SK-N-SH (cell line): ENCODE measurements around the gene TIMD4. TPM values are rescaled to one million over a fixed set of nuclear protein-coding genes. Genes with fewer than 3 reads are reported as not detected.

Experiments used
- CTCF ChIA-PET: fragments of 300-600, 350-600 bp; formaldehyde crosslinking; extraction: SDS; loops from one replicate; lab custom pipeline; 2021; lab: Yijun Ruan, JAX
- POLR2A ChIA-PET: fragments of 350-600 bp; sonication (Branson Sonifier 250); formaldehyde crosslinking; extraction: SDS; loops from one replicate; lab custom pipeline; 2020; ENCODE audit warnings: antibody characterized with exemption, inconsistent platforms; lab: Yijun Ruan, JAX
- DNase-seq: peaks from one replicate; pipeline ENCODE4 v3.0.0; 2012
- H2AFZ ChIP-seq: fragments of 200-600 bp; sonication (generic); 2 replicates; pipeline ENCODE4 v1.8.1; 2016; ENCODE audit warnings: antibody characterized with exemption, mild to moderate bottlenecking, low read depth
- H3F3A ChIP-seq: fragments of 200-600 bp; sonication (generic); replicated peaks from 2 replicates; pipeline ENCODE3; 2016; ENCODE audit warnings: antibody characterized with exemption, mild to moderate bottlenecking; ENCODE audit not compliant: insufficient read depth
- H3K27ac ChIP-seq, 2 experiments: fragments of 200-500 bp in 1 of 2; fragments of 200-600 bp in 1 of 2; sonication (Bioruptor generic) in 1 of 2; sonication (generic), shearing (Covaris generic) in 1 of 2; 2 replicates each; pipeline versions ENCODE4 v1.5.1 to v1.6.1; 2014 to 2016; ENCODE audit warnings: low read depth in 2 of 2, inconsistent platforms in 1 of 2, low read length in 1 of 2, mild to moderate bottlenecking in 1 of 2, mixed read lengths in 1 of 2
- H3K27me3 ChIP-seq: fragments of 200-600 bp; sonication (generic), shearing (Covaris generic); 2 replicates; pipeline ENCODE4 v1.6.1; 2016; ENCODE audit warnings: mixed run types; ENCODE audit not compliant: insufficient read depth
- H3K36me3 ChIP-seq, 2 experiments: fragments of 200-500 bp in 1 of 2; fragments of 200-600 bp in 1 of 2; sonication (Bioruptor generic) in 1 of 2; sonication (generic) in 1 of 2; replicated peaks in 1 of 2; 2 replicates each; pipeline versions ENCODE3 to v1.5.1; 2014 to 2016; ENCODE audit warnings: low read length in 1 of 2, mild to moderate bottlenecking in 1 of 2; ENCODE audit not compliant: insufficient read depth in 2 of 2, control insufficient read depth in 1 of 2
- H3K4me1 ChIP-seq, 2 experiments: fragments of 200-500 bp in 1 of 2; fragments of 200-600 bp in 1 of 2; sonication (Bioruptor generic) in 1 of 2; sonication (generic), shearing (Covaris generic) in 1 of 2; 2 replicates each; pipeline versions ENCODE4 v1.5.1 to v1.6.1; 2014 to 2016; ENCODE audit warnings: low read depth in 1 of 2, low read length in 1 of 2, mixed run types in 1 of 2; ENCODE audit not compliant: insufficient read depth in 2 of 2, control insufficient read depth in 1 of 2
- H3K4me2 ChIP-seq: fragments of 200-600 bp; sonication (generic), shearing (Covaris generic); 2 replicates; pipeline ENCODE4 v1.6.1; 2017; ENCODE audit warnings: mixed run types
- H3K4me3 ChIP-seq, 2 experiments: fragments of 200-500 bp in 1 of 2; fragments of 200-600 bp in 1 of 2; sonication (Bioruptor generic) in 1 of 2; sonication (generic), shearing (Covaris generic) in 1 of 2; 2 replicates each; pipeline versions ENCODE4 v1.5.1 to v1.8.1; 2014 to 2016; ENCODE audit warnings: low read depth in 2 of 2, inconsistent platforms in 1 of 2, low read length in 1 of 2, mild to moderate bottlenecking in 1 of 2, mixed read lengths in 1 of 2, moderate library complexity in 1 of 2
- H3K79me2 ChIP-seq: fragments of 200-600 bp; sonication (generic); 2 replicates; pipeline ENCODE4 v1.8.1; 2017; ENCODE audit warnings: mild to moderate bottlenecking; ENCODE audit not compliant: insufficient read depth
- H3K9ac ChIP-seq: fragments of 200-600 bp; sonication (generic); 2 replicates; pipeline ENCODE4 v1.6.1; 2017; ENCODE audit warnings: mixed run types
- H3K9me2 ChIP-seq: fragments of 200-600 bp; sonication (generic); 2 replicates; pipeline ENCODE4 v1.6.1; 2017; ENCODE audit warnings: mixed run types
- H3K9me3 ChIP-seq: fragments of 200-600 bp; sonication (generic); 2 replicates; pipeline ENCODE4 v1.6.1; 2017; ENCODE audit warnings: mixed run types, mild to moderate bottlenecking, moderate library complexity
- H4K20me1 ChIP-seq: fragments of 200-600 bp; sonication (generic); 2 replicates; pipeline ENCODE4 v1.6.1; 2017; ENCODE audit warnings: mild to moderate bottlenecking, mixed run types; ENCODE audit not compliant: insufficient read depth
- FOSL2 ChIP-seq: IDR thresholded peaks from 2 replicates; pipeline ENCODE4 v1.4.0; 2012; ENCODE audit warnings: low read depth, mild to moderate bottlenecking, moderate library complexity, borderline replicate concordance
- FOXJ3 ChIP-seq: sonication (generic); formaldehyde crosslinking; IDR thresholded peaks from 2 replicates; pipeline ENCODE4 v1.5.1; 2020; ENCODE audit warnings: mild to moderate bottlenecking, missing genetic modification reagents
- FOXM1 ChIP-seq: IDR thresholded peaks from 2 replicates; pipeline ENCODE4 v1.4.0; 2012; ENCODE audit warnings: low read depth, mild to moderate bottlenecking
- MEF2A ChIP-seq: IDR thresholded peaks from 2 replicates; pipeline ENCODE4 v1.4.0; 2012; ENCODE audit warnings: low read depth, borderline replicate concordance
- NFIC ChIP-seq: IDR thresholded peaks from 2 replicates; pipeline ENCODE4 v1.4.0; 2012; ENCODE audit warnings: borderline replicate concordance
- RAD21 ChIP-seq: IDR thresholded peaks from 2 replicates; pipeline ENCODE4 v1.6.1; 2012; ENCODE audit warnings: mild to moderate bottlenecking, low read length
- RFX5 ChIP-seq: IDR thresholded peaks from 2 replicates; pipeline ENCODE4 v1.6.1; 2012; ENCODE audit warnings: mild to moderate bottlenecking, improper control_type of control experiment, low read length
- SIN3A ChIP-seq: IDR thresholded peaks from 2 replicates; pipeline ENCODE4 v1.6.1; 2012; ENCODE audit warnings: low read depth, mild to moderate bottlenecking, low read length, moderate library complexity, borderline replicate concordance
- SMC3 ChIP-seq: IDR thresholded peaks from 2 replicates; pipeline ENCODE4 v1.6.1; 2012; ENCODE audit warnings: low read depth, low read length, improper control_type of control experiment
- TAF1 ChIP-seq: IDR thresholded peaks from 2 replicates; pipeline ENCODE4 v1.6.1; 2012; ENCODE audit warnings: low read depth, mild to moderate bottlenecking, low read length, moderate library complexity, borderline replicate concordance
- TEAD4 ChIP-seq: IDR thresholded peaks from 2 replicates; pipeline ENCODE4 v1.4.0; 2012; ENCODE audit warnings: mild to moderate bottlenecking, borderline replicate concordance; ENCODE audit not compliant: insufficient read depth
- WGBS: methylation state at CpG from one replicate; pipeline ENCODE4 v1.1.6; 2017; ENCODE audit warnings: low lambda C conversion rate; 5-methylcytosine and 5-hydroxymethylcytosine counted together
- polyA plus RNA-seq, 3 experiments: library from polyadenylated mRNA; depleted of rRNA; stranded (reverse); fragments of >200 nt; gene quantifications; 2 replicates each; pipeline ENCODE4 v1.2.3, GENCODE V29; 2012
- TF ChIP-seq, protein P1 (sequence below): IDR thresholded peaks from 2 replicates; pipeline ENCODE4 v1.4.0; 2012; ENCODE audit warnings: low read depth
- TF ChIP-seq, protein P2 (sequence below): fragments of 150-350 bp; IDR thresholded peaks from 2 replicates; pipeline ENCODE4 v1.6.1; 2016; ENCODE audit warnings: mild to moderate bottlenecking, low read depth, low read length
- TF ChIP-seq, protein P3 (sequence below): IDR thresholded peaks from 2 replicates; pipeline ENCODE4; 2012
- TF ChIP-seq, protein P4 (sequence below): IDR thresholded peaks from 2 replicates; pipeline ENCODE4 v1.4.0; 2012; ENCODE audit warnings: low read depth, borderline replicate concordance

Gene TIMD4
- polyA plus RNA-seq, 1 of the 3 experiments (the other 2 are of a cell fraction), result not detected

DNA sequence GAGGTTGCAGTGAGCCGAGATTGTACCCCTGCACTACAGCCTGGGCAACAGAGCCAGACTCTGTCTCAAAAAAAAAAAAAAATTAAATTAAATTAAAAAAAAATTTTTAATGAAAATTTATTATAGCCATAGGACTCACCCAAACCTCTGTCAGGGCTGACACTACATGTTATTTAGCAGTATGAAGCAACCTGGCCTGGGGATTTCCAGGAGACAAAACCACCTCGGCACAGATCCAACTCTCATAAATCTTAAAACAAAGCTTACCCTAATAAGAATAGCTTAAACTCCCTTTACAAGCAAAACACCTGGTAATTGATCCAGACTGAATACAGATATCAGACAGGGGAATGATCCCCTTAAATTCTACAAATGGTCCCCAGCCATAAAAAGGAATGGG lies 74.5 kb downstream of the TIMD4 start (continued):
- TF ChIP-seq SIN3A, result no peak
- TF ChIP-seq SMC3, result no peak
- no peak for TF ChIP-seq MEF2A
- no peak for TF ChIP-seq RAD21
- TF ChIP-seq, protein P1, sequence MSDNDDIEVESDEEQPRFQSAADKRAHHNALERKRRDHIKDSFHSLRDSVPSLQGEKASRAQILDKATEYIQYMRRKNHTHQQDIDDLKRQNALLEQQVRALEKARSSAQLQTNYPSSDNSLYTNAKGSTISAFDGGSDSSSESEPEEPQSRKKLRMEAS, result no peak
- TF ChIP-seq FOSL2, result no peak
- TF ChIP-seq, protein P2, sequence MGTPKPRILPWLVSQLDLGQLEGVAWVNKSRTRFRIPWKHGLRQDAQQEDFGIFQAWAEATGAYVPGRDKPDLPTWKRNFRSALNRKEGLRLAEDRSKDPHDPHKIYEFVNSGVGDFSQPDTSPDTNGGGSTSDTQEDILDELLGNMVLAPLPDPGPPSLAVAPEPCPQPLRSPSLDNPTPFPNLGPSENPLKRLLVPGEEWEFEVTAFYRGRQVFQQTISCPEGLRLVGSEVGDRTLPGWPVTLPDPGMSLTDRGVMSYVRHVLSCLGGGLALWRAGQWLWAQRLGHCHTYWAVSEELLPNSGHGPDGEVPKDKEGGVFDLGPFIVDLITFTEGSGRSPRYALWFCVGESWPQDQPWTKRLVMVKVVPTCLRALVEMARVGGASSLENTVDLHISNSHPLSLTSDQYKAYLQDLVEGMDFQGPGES, result no peak
- TF ChIP-seq TAF1, result no peak
- no peak for TF ChIP-seq RFX5
- TF ChIP-seq FOXM1, result no peak
- no peak for TF ChIP-seq NFIC
- TF ChIP-seq, protein P3, sequence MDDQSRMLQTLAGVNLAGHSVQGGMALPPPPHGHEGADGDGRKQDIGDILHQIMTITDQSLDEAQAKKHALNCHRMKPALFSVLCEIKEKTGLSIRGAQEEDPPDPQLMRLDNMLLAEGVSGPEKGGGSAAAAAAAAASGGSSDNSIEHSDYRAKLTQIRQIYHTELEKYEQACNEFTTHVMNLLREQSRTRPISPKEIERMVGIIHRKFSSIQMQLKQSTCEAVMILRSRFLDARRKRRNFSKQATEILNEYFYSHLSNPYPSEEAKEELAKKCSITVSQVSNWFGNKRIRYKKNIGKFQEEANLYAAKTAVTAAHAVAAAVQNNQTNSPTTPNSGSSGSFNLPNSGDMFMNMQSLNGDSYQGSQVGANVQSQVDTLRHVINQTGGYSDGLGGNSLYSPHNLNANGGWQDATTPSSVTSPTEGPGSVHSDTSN, result no peak

DNA sequence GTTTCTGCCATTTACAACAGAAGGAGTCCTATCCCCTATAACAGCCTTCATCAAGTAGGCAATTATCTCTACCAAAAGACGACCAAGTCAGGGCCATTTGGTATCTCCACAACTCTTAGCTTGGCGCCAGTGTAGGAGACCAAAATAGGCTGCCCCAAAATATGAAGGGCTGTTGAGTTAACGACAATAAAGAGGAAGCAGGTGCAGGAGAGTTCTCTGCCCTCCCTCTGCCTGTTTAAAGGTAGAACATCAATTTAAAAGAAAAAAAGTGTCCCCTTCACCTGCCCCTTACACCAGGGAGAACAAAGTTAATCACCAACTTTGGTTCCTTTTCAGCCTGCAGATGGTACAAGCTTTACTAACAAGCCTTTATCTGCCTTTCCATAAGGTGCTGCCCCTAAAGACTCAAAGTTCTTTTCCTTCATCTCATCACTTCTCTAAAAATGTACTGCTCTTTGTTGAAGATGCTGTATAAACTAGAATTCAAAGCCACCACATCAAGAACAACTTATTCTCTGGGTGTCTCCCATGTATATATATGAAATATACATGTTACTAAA lies 79.6 kb downstream of the TIMD4 start:
- Histone ChIP-seq H3K36me3 (no peaks in the 10 kb centered on the region), H4K20me1 (no peaks in the 10 kb centered on the region), H3K9ac (no peak overlapping the region), H3K9me2 (no peaks in the 10 kb centered on the region), H3K4me2 (no peak overlapping the region), H3K79me2 (no peaks in the 10 kb centered on the region), H2AFZ (no peak overlapping the region), H3F3A (no peaks in the 10 kb centered on the region), H3K27me3 (no peaks in the 10 kb centered on the region)
- ChIA-PET POLR2A (no interaction called here), CTCF (interaction anchor here (0.6 kb wide), 1 partner anchor 911 kb away, joined by 3 read pairs; no protein-coding TSS in a partner anchor)
- WGBS, result 6% methylated on average over 3 of the region's 3 CpGs
- no peak for TF ChIP-seq TEAD4
- TF ChIP-seq, protein P4, sequence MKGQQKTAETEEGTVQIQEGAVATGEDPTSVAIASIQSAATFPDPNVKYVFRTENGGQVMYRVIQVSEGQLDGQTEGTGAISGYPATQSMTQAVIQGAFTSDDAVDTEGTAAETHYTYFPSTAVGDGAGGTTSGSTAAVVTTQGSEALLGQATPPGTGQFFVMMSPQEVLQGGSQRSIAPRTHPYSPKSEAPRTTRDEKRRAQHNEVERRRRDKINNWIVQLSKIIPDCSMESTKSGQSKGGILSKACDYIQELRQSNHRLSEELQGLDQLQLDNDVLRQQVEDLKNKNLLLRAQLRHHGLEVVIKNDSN, result no peak
- TF ChIP-seq FOXJ3 (CRISPR knock-in tag), result no peak
- no peak for TF ChIP-seq MEF2A
- TF ChIP-seq, protein P1, result no peak
- TF ChIP-seq, all 33 proteins: peak for 0
- no peaks in the 10 kb centered on the region for H3K9me3 ChIP-seq
- no peak overlapping the region for H3K4me3 ChIP-seq
- no peak for DNase-seq
- H3K4me1 ChIP-seq, result no peaks in the 10 kb centered on the region
- no peak overlapping the region for H3K27ac ChIP-seq
